Colonic mucosa (tissue), 4 donors: ENCODE results near the gene SUN3. TPM values are rescaled to one million over a fixed set of nuclear protein-coding genes. Genes with fewer than 3 reads are reported as not detected.
A peak's percentile ranks its signal among the peaks of the same experiment; 100 is the strongest.

Source experiments
- DNase-seq: peaks from one replicate; pipeline ENCODE4 v3.0.0-alpha.2; 2020
- H3K27ac ChIP-seq: fragments of 200-600 bp; one replicate; pipeline ENCODE4 v1.8.0; 2021
- H3K27me3 ChIP-seq: fragments of 200-600 bp; one replicate; pipeline ENCODE4 v1.8.0; 2021
- H3K36me3 ChIP-seq: fragments of 200-600 bp; one replicate; pipeline ENCODE4 v1.8.0; 2021
- H3K4me1 ChIP-seq: fragments of 200-600 bp; one replicate; pipeline ENCODE4 v1.8.0; 2021; ENCODE audit warnings: mild to moderate bottlenecking
- H3K4me3 ChIP-seq: fragments of 200-600 bp; one replicate; pipeline ENCODE4 v1.8.0; 2021
- H3K9ac ChIP-seq, 2 donors: one replicate each; pipeline ENCODE4 v1.7.0; 2013; ENCODE audit warnings: control low read depth in 2 of 2, low read depth in 2 of 2, low read length in 2 of 2
- H3K9me3 ChIP-seq: fragments of 200-600 bp; one replicate; pipeline ENCODE4 v1.8.0; 2021
- CTCF ChIP-seq: fragments of 200-600 bp; IDR thresholded peaks from one replicate; pipeline ENCODE4 v1.8.0; 2022; ENCODE audit warnings: antibody characterized with exemption, mild to moderate bottlenecking
- intact Hi-C: fragments of 100-400 bp; cut with DNase I; formaldehyde crosslinking; loops from one replicate; pipeline ENCODE4 v1.14.1; 2022
- total RNA-seq, 2 donors: library from RNA; stranded (reverse); fragmentation: NEBNext Ultra II Directional in 1 of 2; extraction: Animal tissue kit (Norgen Biotek cat#: 25700) in 1 of 2; gene quantifications; one replicate each; pipeline ENCODE4 v1.2.1, GENCODE V29; 2021
- donor health status: healthy.
- donor health status: DM: no; HTN: no; CAD: no.
- donor health status: DM: no; HTN: no; CAD: no.

SUN3 gene
- total RNA-seq, 2 donors from 2014 or later: not detected

- Histone ChIP-seq H3K9me3 (no peaks in the 10 kb centered on the region), H3K36me3 (peaks cover 27% of the 10 kb centered on the region), H3K27ac (peak overlapping the region; percentile 78), H3K4me3 (no peak overlapping the region), H3K27me3 (no peaks in the 10 kb centered on the region), H3K9ac (peak overlapping the region in 1 of 2 donors; percentile 30), H3K4me1 (peaks cover 4% of the 10 kb centered on the region)
- intact Hi-C loops: loop anchor here (2.0 kb wide), 1 partner anchor 24 kb away; no protein-coding TSS in a partner anchor
- peak; percentile 81 for TF ChIP-seq CTCF
- peak; percentile 78 for DNase-seq
Observed at GRCh38 chr7:47968847-47969774, 59.8 kb downstream of the SUN3 start.

- Histone ChIP-seq H3K9me3 (no peaks in the 10 kb centered on the region), H3K36me3 (peaks cover 30% of the 10 kb centered on the region), H3K27ac (no peak overlapping the region), H3K4me1 (peaks cover 4% of the 10 kb centered on the region), H3K4me3 (no peak overlapping the region), H3K9ac (no peak overlapping the region), H3K27me3 (no peaks in the 10 kb centered on the region)
- TF ChIP-seq CTCF: no peak
- DNase-seq: no peak
- intact Hi-C loops: loop anchor here (2.0 kb wide), 1 partner anchor 23 kb away; no protein-coding TSS in a partner anchor
Observed at GRCh38 chr7:47967708-47968107, 61.2 kb downstream of the SUN3 start.

- DNase-seq: no peak
- intact Hi-C loops: no loop called here
- no peak for TF ChIP-seq CTCF
- H3K27me3 ChIP-seq: no peaks in the 10 kb centered on the region
- H3K4me1 ChIP-seq: peaks cover 4% of the 10 kb centered on the region
- no peak overlapping the region for H3K4me3 ChIP-seq
- H3K9me3 ChIP-seq: no peaks in the 10 kb centered on the region
- no peak overlapping the region for H3K27ac ChIP-seq
- no peak overlapping the region for H3K9ac ChIP-seq
- peaks cover 30% of the 10 kb centered on the region for H3K36me3 ChIP-seq
Observed at GRCh38 chr7:47967123-47967522, 61.8 kb downstream of the SUN3 start.

GRCh38 chr7:47965456-47965855 is 63.5 kb downstream of the SUN3 start:
- no peak overlapping the region for H3K4me3 ChIP-seq
- no peaks in the 10 kb centered on the region for H3K27me3 ChIP-seq
- H3K9me3 ChIP-seq: no peaks in the 10 kb centered on the region
- H3K27ac ChIP-seq: no peak overlapping the region
- peaks cover 2% of the 10 kb centered on the region for H3K4me1 ChIP-seq
- intact Hi-C loops: no loop called here
- H3K9ac ChIP-seq: no peak overlapping the region
- TF ChIP-seq CTCF: no peak
- peaks cover 30% of the 10 kb centered on the region for H3K36me3 ChIP-seq
- DNase-seq: no peak

- H3K36me3 ChIP-seq: peaks cover 26% of the 10 kb centered on the region
- peak overlapping the region; percentile 9 for H3K27ac ChIP-seq
- peak; percentile 57 for DNase-seq
Observed at GRCh38 chr7:47962262-47962661, 66.6 kb downstream of the SUN3 start.

More at GRCh38 chr7:47962262-47962661, 66.6 kb downstream of the SUN3 start:
- Histone ChIP-seq H3K27me3 (no peaks in the 10 kb centered on the region), H3K4me3 (no peak overlapping the region), H3K9ac (no peak overlapping the region), H3K9me3 (no peaks in the 10 kb centered on the region), H3K4me1 (no peaks in the 10 kb centered on the region)
- no peak for TF ChIP-seq CTCF
- intact Hi-C loops: no loop called here
